Thoracic aorta (tissue), 2 donors: ENCODE data around the gene SEH1L. TPM values are rescaled to one million over a fixed set of nuclear protein-coding genes. Genes with fewer than 3 reads are reported as not detected.

Source experiments
- ATAC-seq: fragments of 150-250 bp; one replicate; pipeline ENCODE4 v1.8.0; 2017; ENCODE audit warnings: low read depth; ENCODE audit not compliant: insufficient number of reproducible peaks, low FRiP score
- DNase-seq: peaks from one replicate; pipeline ENCODE4 v3.0.0-alpha.2; 2020; ENCODE audit warnings: low spot score
- H3K27ac ChIP-seq, 2 donors: fragments of 200-600 bp; sonication (generic); 1 replicate in 1 of 2; 2 replicates in 1 of 2; pipeline ENCODE4 v1.5.1; 2016; ENCODE audit warnings: mild to moderate bottlenecking in 2 of 2, moderate library complexity in 2 of 2
- H3K27me3 ChIP-seq: fragments of 200-600 bp; sonication (generic); replicated peaks from 2 replicates; pipeline ENCODE4 v1.6.0; 2016; ENCODE audit warnings: mild to moderate bottlenecking; ENCODE audit not compliant: insufficient read depth
- H3K36me3 ChIP-seq: fragments of 200-600 bp; sonication (generic); one replicate; pipeline ENCODE4 v1.5.1; 2016
- H3K4me1 ChIP-seq, 2 donors: fragments of 200-600 bp; sonication (generic); 1 replicate in 1 of 2; 2 replicates in 1 of 2; pipeline versions ENCODE4 v1.5.1 to v1.6.0; 2016; ENCODE audit warnings: low read depth in 2 of 2, mild to moderate bottlenecking in 1 of 2; ENCODE audit not compliant: control insufficient read depth in 1 of 2
- H3K4me3 ChIP-seq: fragments of 200-600 bp; sonication (generic); 2 replicates; pipeline ENCODE4 v1.5.1; 2016; ENCODE audit warnings: mild to moderate bottlenecking
- H3K9me3 ChIP-seq: fragments of 200-600 bp; sonication (generic); 2 replicates; pipeline ENCODE4 v1.5.1; 2016
- CTCF ChIP-seq: fragments of 200-600 bp; sonication (generic); IDR thresholded peaks from one replicate; pipeline ENCODE4 v1.5.1; 2019; ENCODE audit warnings: antibody characterized with exemption
- total RNA-seq, 2 donors: library from RNA; depleted of rRNA; stranded (reverse); fragments of >200 nt; gene quantifications; one replicate each; pipeline versions ENCODE4 v1.1.0 to v1.2.3, GENCODE V29; 2016

SEH1L gene
- total RNA-seq, 2 donors from 2014 or later: 26.7 to 61.1 TPM

GRCh38 chr18:12921178-12921577, 26.6 kb upstream of the SEH1L start:
- H3K4me3 ChIP-seq: no peak overlapping the region
- H3K36me3 ChIP-seq: no peaks in the 10 kb centered on the region
- H3K4me1 ChIP-seq: no peaks in the 10 kb centered on the region
- no peak overlapping the region for H3K27ac ChIP-seq
- no peaks in the 10 kb centered on the region for H3K9me3 ChIP-seq
- H3K27me3 ChIP-seq: no peaks in the 10 kb centered on the region
- DNase-seq (no peak), ATAC-seq (no peak)
- no peak for TF ChIP-seq CTCF

GRCh38 chr18:12922266-12922665, 25.5 kb upstream of the SEH1L start:
- Histone ChIP-seq H3K4me1 (no peaks in the 10 kb centered on the region), H3K27ac (no peak overlapping the region), H3K27me3 (no peaks in the 10 kb centered on the region), H3K9me3 (no peaks in the 10 kb centered on the region), H3K36me3 (no peaks in the 10 kb centered on the region), H3K4me3 (no peak overlapping the region)
- no peak for TF ChIP-seq CTCF
- no peak for ATAC-seq
- DNase-seq: no peak

GRCh38 chr18:12924616-12925015, 23.2 kb upstream of the SEH1L start:
- Histone ChIP-seq H3K27me3 (no peaks in the 10 kb centered on the region), H3K27ac (no peak overlapping the region), H3K4me3 (no peak overlapping the region), H3K9me3 (no peaks in the 10 kb centered on the region), H3K36me3 (no peaks in the 10 kb centered on the region), H3K4me1 (no peaks in the 10 kb centered on the region)
- ATAC-seq: no peak
- no peak for DNase-seq
- TF ChIP-seq CTCF: no peak

- DNase-seq (no peak), ATAC-seq (no peak)
- no peaks in the 10 kb centered on the region for H3K9me3 ChIP-seq
- no peak overlapping the region for H3K4me3 ChIP-seq
- TF ChIP-seq CTCF: no peak
- H3K36me3 ChIP-seq: no peaks in the 10 kb centered on the region
- H3K4me1 ChIP-seq: no peaks in the 10 kb centered on the region
- H3K27me3 ChIP-seq: no peaks in the 10 kb centered on the region
- H3K27ac ChIP-seq: no peak overlapping the region
These were observed 19.6 kb upstream of the SEH1L start for GRCh38 chr18:12928206-12928605.

- H3K4me3 ChIP-seq: no peak overlapping the region
- no peak for ATAC-seq
- no peaks in the 10 kb centered on the region for H3K4me1 ChIP-seq
- no peak for TF ChIP-seq CTCF
- H3K27ac ChIP-seq: no peak overlapping the region
- no peaks in the 10 kb centered on the region for H3K36me3 ChIP-seq
- no peaks in the 10 kb centered on the region for H3K27me3 ChIP-seq
- DNase-seq: no peak
- H3K9me3 ChIP-seq: no peaks in the 10 kb centered on the region
These were observed 19.2 kb upstream of the SEH1L start for GRCh38 chr18:12928641-12929040.
